Pancreas (tissue), 10 donors: ENCODE data around the gene SKOR1. TPM values are rescaled to one million over a fixed set of nuclear protein-coding genes. Genes with fewer than 3 reads are reported as not detected.

Experiments
- ATAC-seq, 4 donors: fragments of 200-7000 bp; cut with Tn5 transposase; one replicate each; pipeline versions ENCODE4 v1.8.0 to v1.9.1; 2020; ENCODE audit warnings: mild to moderate bottlenecking in 4 of 4, moderate library complexity in 4 of 4
- DNase-seq, 6 donors: peaks; one replicate each; pipeline ENCODE4 v3.0.0-alpha.2; 2020
- FAIRE-seq: peaks from 2 replicates; lab custom pipeline; 2012; peaks lifted over from hg19 to GRCh38; lab: Jason Lieb, UNC
- H3K27ac ChIP-seq, 4 donors: fragments of 200-600 bp; sonication (generic); 1 replicate in 3 of 4; 2 replicates in 1 of 4; pipeline versions ENCODE4 v1.5.0 to v1.8.0; 2020
- H3K27me3 ChIP-seq, 4 donors: fragments of 200-600 bp; one replicate each; pipeline ENCODE4 v1.8.0; 2021
- H3K36me3 ChIP-seq, 3 donors: fragments of 200-600 bp; sonication (generic) in 1 of 3; one replicate each; pipeline versions ENCODE4 v1.5.0 to v1.8.0; 2020 to 2021
- H3K4me1 ChIP-seq, 3 donors: fragments of 200-600 bp; one replicate each; pipeline ENCODE4 v1.8.0; 2021
- H3K4me3 ChIP-seq, 4 donors: fragments of 200-600 bp; sonication (generic) in 2 of 4; one replicate each; pipeline versions ENCODE4 v1.5.0 to v1.8.0; 2020 to 2021
- H3K9me3 ChIP-seq, 4 donors: fragments of 200-600 bp; one replicate each; pipeline ENCODE4 v1.8.0; 2021
- WGBS, 2 donors: extraction: QIAGEN DNeasy Blood & Tissue Kit; methylation state at CpG; one replicate each; pipeline ENCODE4 v1.1.7; 2013; 5-methylcytosine and 5-hydroxymethylcytosine counted together
- intact Hi-C, 3 donors: fragments of 100-400 bp; cut with DNase I; formaldehyde crosslinking; loops; one replicate each; pipeline versions ENCODE4 v1.11.1 to v1.14.2; 2022
- polyA plus RNA-seq, 2 donors: library from polyadenylated mRNA; stranded (reverse); fragments of 200-250 nt; gene quantifications; one replicate each; pipeline ENCODE4 v1.2.3, GENCODE V29; 2013
- total RNA-seq, 6 donors: library from RNA; stranded (reverse); fragmentation: NEBNext Ultra II Directional in 4 of 6; extraction: Animal tissue kit (Norgen Biotek cat#: 25700) in 4 of 6; gene quantifications; one replicate each; pipeline versions ENCODE4 v1.2.1 to v1.2.4, GENCODE V29; 2021 to 2023
- TF ChIP-seq, protein P1 (sequence below), 4 donors: fragments of 200-600 bp; sonication (generic) in 3 of 4; IDR thresholded peaks; one replicate each; pipeline versions ENCODE4 v1.5.0 to v1.8.0; 2021; ENCODE audit warnings: antibody characterized with exemption in 4 of 4
- donor health status: healthy with polysubstance abuse.
- donor health status: DM: no; HTN: no; CAD: no; lungs with moderate emphysema.
- donor health status: DM: no; HTN: no; CAD: no.
- donor health status: control.
- donor health status: control.
- donor health status: Bipolar disorder and iron deficiency.
- donor health status: DM: yes; HTN: yes; CAD: no.
- donor health status: DM: no; HTN: no; CAD: no.
- donor health status: DM: no; HTN: no; CAD: no.
- donor health status: DM: yes; HTN: yes; CAD: no.

Gene SKOR1
- total and polyA plus RNA-seq, 8 donors: 0.09 to 0.54 (median 0.36) TPM

DNA sequence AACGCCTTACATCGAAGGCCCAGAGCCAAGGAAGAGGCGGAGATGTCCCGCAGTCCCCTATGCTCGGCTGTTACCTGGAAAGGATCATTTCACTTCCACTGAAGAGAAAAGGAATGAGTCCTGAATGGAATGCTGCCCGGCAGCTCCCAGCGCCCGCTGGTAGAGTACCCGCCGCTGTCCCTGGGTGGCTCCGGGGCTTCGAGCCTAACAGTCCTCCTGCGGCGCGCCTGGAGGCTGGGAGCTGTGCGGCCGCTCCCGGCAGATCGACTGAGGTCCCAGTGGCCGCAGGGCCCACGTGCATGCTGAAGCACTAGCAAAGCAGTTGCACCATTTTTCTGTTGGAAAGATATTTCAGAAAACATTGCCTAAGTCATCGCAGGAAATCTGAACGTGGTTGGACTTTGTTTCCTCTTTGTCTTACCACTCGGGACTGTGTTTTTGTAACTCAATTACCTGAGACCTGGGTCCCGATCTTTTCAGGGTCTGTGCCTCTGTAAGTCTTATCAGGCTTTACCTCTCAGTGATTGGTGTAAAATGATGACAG is 13.6 kb downstream of the SKOR1 start:
- peaks cover 0 to 19% (median 8%) of the 10 kb centered on the region in 3 donors for H3K4me1 ChIP-seq
- H3K36me3 ChIP-seq: no peaks in the 10 kb centered on the region
- peak; percentile 38 to 52 (median 44) for ATAC-seq
- WGBS, 2 donors: 26 to 27% methylated on average over 25 of the region's 25 CpGs
- no peak for FAIRE-seq
- intact Hi-C loops: loop anchor here in 2 of 3 donors (5.0 to 10.0 kb wide), 2 partner anchors 374 to 892 kb away; no protein-coding TSS in a partner anchor
- DNase-seq: peak; percentile 58 to 87 (median 72)
- TF ChIP-seq, protein P1, sequence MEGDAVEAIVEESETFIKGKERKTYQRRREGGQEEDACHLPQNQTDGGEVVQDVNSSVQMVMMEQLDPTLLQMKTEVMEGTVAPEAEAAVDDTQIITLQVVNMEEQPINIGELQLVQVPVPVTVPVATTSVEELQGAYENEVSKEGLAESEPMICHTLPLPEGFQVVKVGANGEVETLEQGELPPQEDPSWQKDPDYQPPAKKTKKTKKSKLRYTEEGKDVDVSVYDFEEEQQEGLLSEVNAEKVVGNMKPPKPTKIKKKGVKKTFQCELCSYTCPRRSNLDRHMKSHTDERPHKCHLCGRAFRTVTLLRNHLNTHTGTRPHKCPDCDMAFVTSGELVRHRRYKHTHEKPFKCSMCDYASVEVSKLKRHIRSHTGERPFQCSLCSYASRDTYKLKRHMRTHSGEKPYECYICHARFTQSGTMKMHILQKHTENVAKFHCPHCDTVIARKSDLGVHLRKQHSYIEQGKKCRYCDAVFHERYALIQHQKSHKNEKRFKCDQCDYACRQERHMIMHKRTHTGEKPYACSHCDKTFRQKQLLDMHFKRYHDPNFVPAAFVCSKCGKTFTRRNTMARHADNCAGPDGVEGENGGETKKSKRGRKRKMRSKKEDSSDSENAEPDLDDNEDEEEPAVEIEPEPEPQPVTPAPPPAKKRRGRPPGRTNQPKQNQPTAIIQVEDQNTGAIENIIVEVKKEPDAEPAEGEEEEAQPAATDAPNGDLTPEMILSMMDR (IDR thresholded peaks at IDR 0.05): no peak
- peak overlapping the region; percentile 13 to 99 (median 60) for H3K27ac ChIP-seq
- H3K27me3 ChIP-seq: peaks cover 0 to under 1% (median 0%) of the 10 kb centered on the region in 4 donors
- H3K9me3 ChIP-seq: no peaks in the 10 kb centered on the region
- H3K4me3 ChIP-seq: peak overlapping the region in 2 of 4 donors; percentile 92 to 95

DNA sequence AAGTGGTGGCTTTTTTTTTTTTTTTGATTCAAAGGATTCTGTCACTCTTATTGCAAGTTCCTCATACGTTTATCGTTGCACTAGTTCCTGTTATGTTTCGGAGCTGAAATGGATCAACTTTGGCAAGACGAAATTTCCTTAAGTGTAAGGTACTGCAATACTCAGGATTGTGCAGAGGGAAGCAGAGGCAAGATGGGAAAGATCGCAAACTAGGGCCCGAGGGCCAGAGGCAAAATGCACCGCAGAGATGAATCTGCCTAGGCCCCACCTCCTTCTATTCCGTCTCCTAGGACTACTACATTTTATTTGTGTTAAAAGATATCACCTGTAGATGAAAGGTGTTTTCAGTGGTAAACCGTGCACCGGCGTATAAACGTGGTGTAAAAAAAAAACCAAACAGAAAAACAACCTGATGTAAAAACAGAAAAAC is 14.2 kb downstream of the SKOR1 start:
- H3K9me3 ChIP-seq: no peaks in the 10 kb centered on the region
- DNase-seq (peak in 1 of 6 donors; percentile 23), ATAC-seq (peak; percentile 19 to 29 (median 24)), FAIRE-seq (no peak)
- WGBS, 2 donors: 5 to 7% methylated on average over 12 of the region's 12 CpGs
- H3K4me1 ChIP-seq: peaks cover 0 to 19% (median 4%) of the 10 kb centered on the region in 3 donors
- no peaks in the 10 kb centered on the region for H3K36me3 ChIP-seq
- peak overlapping the region in 2 of 4 donors; percentile 92 to 95 for H3K4me3 ChIP-seq
- peak overlapping the region; percentile 13 to 99 (median 96) for H3K27ac ChIP-seq
- intact Hi-C loops: loop anchor here in 2 of 3 donors (5.0 to 10.0 kb wide), 2 partner anchors 375 to 892 kb away; no protein-coding TSS in a partner anchor
- no peaks in the 10 kb centered on the region for H3K27me3 ChIP-seq
- TF ChIP-seq, protein P1 (IDR thresholded peaks at IDR 0.05): no peak

DNA sequence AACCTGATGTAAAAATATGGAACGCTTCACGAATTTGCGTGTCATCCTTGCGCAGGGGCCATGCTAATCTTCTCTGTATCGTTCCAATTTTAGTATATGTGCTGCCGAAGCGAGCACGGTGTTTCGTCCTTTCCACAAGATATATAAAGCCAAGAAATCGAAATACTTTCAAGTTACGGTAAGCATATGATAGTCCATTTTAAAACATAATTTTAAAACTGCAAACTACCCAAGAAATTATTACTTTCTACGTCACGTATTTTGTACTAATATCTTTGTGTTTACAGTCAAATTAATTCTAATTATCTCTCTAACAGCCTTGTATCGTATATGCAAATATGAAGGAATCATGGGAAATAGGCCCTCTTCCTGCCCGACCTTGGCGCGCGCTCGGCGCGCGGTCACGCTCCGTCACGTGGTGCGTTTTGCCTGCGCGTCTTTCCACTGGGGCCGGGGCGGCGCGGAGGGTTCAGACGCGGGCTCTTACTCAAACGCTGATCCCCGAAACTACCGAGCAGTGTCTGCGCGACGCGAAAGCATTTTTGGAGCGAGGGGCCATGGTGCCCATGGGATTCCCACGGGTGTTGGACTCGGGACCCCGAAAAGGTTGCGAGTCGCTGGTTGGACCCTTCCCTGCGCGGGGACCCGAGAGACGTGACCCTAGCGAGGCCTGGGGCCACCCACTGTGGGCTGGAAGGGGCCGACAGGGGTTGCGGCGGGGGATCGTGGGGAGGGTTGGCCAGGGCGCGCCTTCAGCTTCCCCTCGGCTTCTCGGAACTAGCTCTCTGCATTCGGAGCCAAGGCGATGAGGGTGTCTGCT is 14.8 kb downstream of the SKOR1 start, which contains the start of gene RNU6-1:
Gene RNU6-1 (minus strand): TSS at position 117 of the 820 bp plus-strand sequence.
- Histone ChIP-seq H3K27ac (peak within 1 kb of the TSS; percentile 91 to 99 (median 96)), H3K27me3 (no peaks in the 10 kb centered on the region), H3K4me1 (peaks cover 0 to 14% (median 4%) of the 10 kb centered on the region in 3 donors), H3K9me3 (no peaks in the 10 kb centered on the region), H3K36me3 (no peaks in the 10 kb centered on the region), H3K4me3 (peak within 1 kb of the TSS; percentile 82 to 95 (median 93))
- FAIRE-seq (peak; percentile 80), ATAC-seq (peak; percentile 88 to 95 (median 93)), DNase-seq (peak; percentile 90 to 96 (median 93))
- TF ChIP-seq, protein P1 (IDR thresholded peaks at IDR 0.05): no peak
- 0 to 1% methylated on average over 56 to 62 of the region's 62 CpGs for WGBS, 2 donors
- intact Hi-C loops: loop anchor here in 2 of 3 donors (5.0 to 10.0 kb wide), 2 partner anchors 375 to 893 kb away; no protein-coding TSS in a partner anchor

DNA sequence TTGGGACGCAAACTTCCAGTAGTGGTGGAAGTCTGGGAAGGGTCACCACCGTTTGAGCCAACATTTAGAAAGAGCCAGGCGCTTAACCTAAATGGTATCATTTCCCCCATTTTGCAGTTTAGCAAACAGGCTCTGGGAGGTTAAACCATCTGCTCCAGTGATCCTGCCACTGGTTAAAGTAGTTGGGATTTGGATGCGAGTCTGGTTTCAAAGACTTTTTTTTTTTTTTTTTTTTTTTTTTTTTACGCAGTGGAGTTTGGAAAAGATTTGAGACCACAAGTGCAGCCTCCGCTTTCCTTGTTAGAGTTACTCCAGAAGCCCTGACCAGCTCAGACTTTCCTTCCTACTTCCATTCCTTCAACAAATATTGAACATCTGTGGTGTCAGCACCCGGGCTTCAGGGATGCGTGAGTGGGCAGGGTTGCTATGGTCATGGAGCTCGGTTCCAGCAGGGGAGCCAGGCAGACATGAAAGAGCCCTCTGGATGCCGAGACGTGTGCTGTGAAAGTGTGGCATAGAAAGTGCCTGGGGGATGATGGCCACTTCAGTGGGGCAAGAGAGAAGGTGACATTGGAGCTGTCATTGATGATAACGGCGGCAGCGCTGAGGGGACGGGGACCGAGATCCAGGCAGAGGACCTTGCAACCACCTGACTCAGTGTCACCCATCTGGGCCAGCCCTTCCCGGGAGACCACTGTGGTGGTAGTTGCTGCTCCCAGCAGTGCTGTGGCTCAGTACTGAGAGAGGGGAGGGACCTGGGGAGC is 15.6 kb downstream of the SKOR1 start:
- peak overlapping the region; percentile 91 to 99 (median 96) for H3K27ac ChIP-seq
- H3K9me3 ChIP-seq: no peaks in the 10 kb centered on the region
- H3K36me3 ChIP-seq: no peaks in the 10 kb centered on the region
- ATAC-seq (peak; percentile 13 to 37 (median 26)), DNase-seq (peak in 4 of 6 donors; percentile 31 to 77 (median 54)), FAIRE-seq (no peak)
- peak overlapping the region; percentile 82 to 95 (median 93) for H3K4me3 ChIP-seq
- H3K4me1 ChIP-seq: peaks cover 0 to 14% (median 4%) of the 10 kb centered on the region in 3 donors
- TF ChIP-seq, protein P1 (IDR thresholded peaks at IDR 0.05): no peak
- 3 to 5% methylated on average over 17 of the region's 17 CpGs for WGBS, 2 donors
- H3K27me3 ChIP-seq: no peaks in the 10 kb centered on the region
- intact Hi-C loops: no loop called here
